ENCODE data around the gene FGR. TPM values are rescaled to one million over a fixed set of nuclear protein-coding genes. Genes with fewer than 3 reads are reported as not detected.

The FGR gene
- polyA plus RNA-seq, 1 of the 3 experiments (the other 2 are of a cell fraction) = not detected

GRCh38 chr1:27634177-27634984 is 604 bp downstream of the FGR start:
- Histone ChIP-seq H4K20me1 (ENCODE audit: insufficient read depth) (no peaks in the 10 kb centered on the region), H3K27me3 (ENCODE audit: insufficient read depth) (no peaks in the 10 kb centered on the region), H3K36me3 (replicated peaks in 1 of 2; ENCODE audit: control insufficient read depth in 1 of 2, insufficient read depth in 2 of 2, low read length in 1 of 2) (no peaks in the 10 kb centered on the region), H3K4me1 (ENCODE audit: control insufficient read depth in 1 of 2, insufficient read depth in 2 of 2, low read depth in 1 of 2, low read length in 1 of 2) (peaks cover 0 to 2% of the 10 kb centered on the region in 2 experiments; a peak in 1 of 4 replicates), H3K4me3 (ENCODE audit: low read depth in 2 of 2, low read length in 1 of 2) (no peak overlapping the region), H3K9me3 (no peaks in the 10 kb centered on the region), H3F3A (replicated peaks; ENCODE audit: insufficient read depth) (no peaks in the 10 kb centered on the region), H3K4me2 (no peak overlapping the region), H2AFZ (ENCODE audit: low read depth) (no peak overlapping the region), H3K27ac (ENCODE audit: low read depth in 2 of 2, low read length in 1 of 2) (no peak overlapping the region), H3K9ac (no peak overlapping the region), H3K79me2 (ENCODE audit: insufficient read depth) (no peaks in the 10 kb centered on the region), H3K9me2 (no peaks in the 10 kb centered on the region)
- no peak for TF ChIP-seq USF2 (IDR thresholded peaks at IDR 0.05; ENCODE audit: borderline replicate concordance, low read depth, low read length)
- no peak for TF ChIP-seq MEF2A (IDR thresholded peaks at IDR 0.05; ENCODE audit: borderline replicate concordance, low read depth)
- no peak for TF ChIP-seq YY1 (IDR thresholded peaks at IDR 0.05; ENCODE audit: low read depth)
- TF ChIP-seq RFX5 (IDR thresholded peaks at IDR 0.05; ENCODE audit: low read length) = no peak
- TF ChIP-seq SIN3A (IDR thresholded peaks at IDR 0.05; ENCODE audit: borderline replicate concordance, low read depth, low read length) = no peak
- no peak for TF ChIP-seq NFIC (IDR thresholded peaks at IDR 0.05; ENCODE audit: borderline replicate concordance)
- no peak for TF ChIP-seq EP300 (IDR thresholded peaks at IDR 0.05; ENCODE audit: borderline replicate concordance in 1 of 2, low read depth in 1 of 2, low read length in 1 of 2)
- TF ChIP-seq RAD21 (IDR thresholded peaks at IDR 0.05; ENCODE audit: low read length) = no peak
- TF ChIP-seq GATA2 (CRISPR knock-in tag; IDR thresholded peaks at IDR 0.05) = no peak
- no peak for TF ChIP-seq SMC3 (IDR thresholded peaks at IDR 0.05; ENCODE audit: low read depth, low read length)
- no peak for TF ChIP-seq POLR2AphosphoS5 (IDR thresholded peaks at IDR 0.05; ENCODE audit: low read depth, low read length)
- TF ChIP-seq, protein P1, sequence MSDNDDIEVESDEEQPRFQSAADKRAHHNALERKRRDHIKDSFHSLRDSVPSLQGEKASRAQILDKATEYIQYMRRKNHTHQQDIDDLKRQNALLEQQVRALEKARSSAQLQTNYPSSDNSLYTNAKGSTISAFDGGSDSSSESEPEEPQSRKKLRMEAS (IDR thresholded peaks at IDR 0.05; ENCODE audit: low read depth) = no peak
- no peak for TF ChIP-seq CHD2 (IDR thresholded peaks at IDR 0.05; ENCODE audit: low read length, partially characterized antibody)
- 79% methylated on average over 19 of the region's 63 CpGs for WGBS (ENCODE audit: low lambda C conversion rate)
- ChIA-PET CTCF (interaction anchor here (1.3 kb wide), 1 partner anchor 26 kb away, joined by 4 read pairs; no protein-coding TSS in a partner anchor), POLR2A (no interaction called here)
- DNase-seq = peak; percentile 58

- Histone ChIP-seq H3K36me3 (replicated peaks in 1 of 2; ENCODE audit: control insufficient read depth in 1 of 2, insufficient read depth in 2 of 2, low read length in 1 of 2) (no peaks in the 10 kb centered on the region), H2AFZ (ENCODE audit: low read depth) (no peak overlapping the region), H3F3A (replicated peaks; ENCODE audit: insufficient read depth) (no peaks in the 10 kb centered on the region), H3K4me2 (no peak overlapping the region), H3K79me2 (ENCODE audit: insufficient read depth) (no peaks in the 10 kb centered on the region), H3K27me3 (ENCODE audit: insufficient read depth) (no peaks in the 10 kb centered on the region), H3K9me3 (no peaks in the 10 kb centered on the region), H4K20me1 (ENCODE audit: insufficient read depth) (no peaks in the 10 kb centered on the region), H3K4me1 (ENCODE audit: control insufficient read depth in 1 of 2, insufficient read depth in 2 of 2, low read depth in 1 of 2, low read length in 1 of 2) (peaks cover 0 to 4% of the 10 kb centered on the region in 2 experiments; a peak in 1 of 4 replicates), H3K9me2 (no peaks in the 10 kb centered on the region), H3K4me3 (ENCODE audit: low read depth in 2 of 2, low read length in 1 of 2) (no peak overlapping the region), H3K27ac (ENCODE audit: low read depth in 2 of 2, low read length in 1 of 2) (no peak overlapping the region), H3K9ac (no peak overlapping the region)
- ChIA-PET POLR2A (no interaction called here), CTCF (interaction anchor here (1.0 to 1.3 kb wide), 3 partner anchors 20 to 29 kb away, joined by 3 to 4 read pairs (median 4); no protein-coding TSS in a partner anchor)
- WGBS (ENCODE audit: low lambda C conversion rate) = 66% methylated on average over 7 of the region's 17 CpGs
- no peak for DNase-seq
- no peak for TF ChIP-seq RCOR1 (IDR thresholded peaks at IDR 0.05; ENCODE audit: low read length)
- TF ChIP-seq CTCF (IDR thresholded peaks at IDR 0.05) = no peak
- TF ChIP-seq USF2 (IDR thresholded peaks at IDR 0.05; ENCODE audit: borderline replicate concordance, low read depth, low read length) = no peak
- no peak for TF ChIP-seq ELF1 (IDR thresholded peaks at IDR 0.05)
- no peak for TF ChIP-seq GABPA (IDR thresholded peaks at IDR 0.05; ENCODE audit: low read depth)
- no peak for TF ChIP-seq TEAD4 (IDR thresholded peaks at IDR 0.05; ENCODE audit: borderline replicate concordance, insufficient read depth)
- TF ChIP-seq, protein P1 (IDR thresholded peaks at IDR 0.05; ENCODE audit: low read depth) = no peak
- TF ChIP-seq JUND (IDR thresholded peaks at IDR 0.05) = no peak
- TF ChIP-seq SMC3 (IDR thresholded peaks at IDR 0.05; ENCODE audit: low read depth, low read length) = no peak
- no peak for TF ChIP-seq MEF2A (IDR thresholded peaks at IDR 0.05; ENCODE audit: borderline replicate concordance, low read depth)
- no peak for TF ChIP-seq CHD2 (IDR thresholded peaks at IDR 0.05; ENCODE audit: low read length, partially characterized antibody)
- TF ChIP-seq FOSL2 (IDR thresholded peaks at IDR 0.05; ENCODE audit: borderline replicate concordance, low read depth) = no peak
- no peak for TF ChIP-seq POLR2AphosphoS5 (IDR thresholded peaks at IDR 0.05; ENCODE audit: low read depth, low read length)
- TF ChIP-seq GATA2 (CRISPR knock-in tag; IDR thresholded peaks at IDR 0.05) = no peak
Measured at GRCh38 chr1:27633640-27634176, 1.3 kb downstream of the FGR start.
